Kasumi-1 (cell line): ENCODE measurements around the gene DNA2.
"Not testable (repeated sequence)": the region's sequence is repeated elsewhere in the genome, so short reads cannot be mapped to it uniquely, and the experiment has no call there.

Source experiments
- DNase-seq, 2 experiments: peaks; one replicate each; lab custom pipeline; 2025; lab: John Stamatoyannopoulos, UW

Gene DNA2

GRCh38 chr10:68471586-68472408 lies at the start of gene DNA2:
TSS of gene DNA2 (minus strand) at chr10:68471973. CDS start at chr10:68471864, 109 bp downstream.
- DNase-seq, result peak; percentile 93 to 94

- not testable (repeated sequence) for DNase-seq
Measured at GRCh38 chr10:68518609-68519008, 46.8 kb upstream of the DNA2 start.

- no peak for DNase-seq
Measured at GRCh38 chr10:68517188-68517587, 45.4 kb upstream of the DNA2 start.

- DNase-seq, result no peak
Measured at GRCh38 chr10:68516766-68517165, 45.0 kb upstream of the DNA2 start.

GRCh38 chr10:68516216-68516615 lies 44.4 kb upstream of the DNA2 start:
- DNase-seq, result not testable (repeated sequence)

GRCh38 chr10:68508090-68508489 lies 36.3 kb upstream of the DNA2 start:
- DNase-seq, result no peak

- no peak for DNase-seq
Measured at GRCh38 chr10:68506411-68506810, 34.6 kb upstream of the DNA2 start.

- no peak for DNase-seq
Measured at GRCh38 chr10:68502846-68503245, 31.1 kb upstream of the DNA2 start.

GRCh38 chr10:68501691-68502090 lies 29.9 kb upstream of the DNA2 start:
- DNase-seq, result no peak

GRCh38 chr10:68499544-68499943 lies 27.8 kb upstream of the DNA2 start:
- DNase-seq, result no peak

- no peak for DNase-seq
Measured at GRCh38 chr10:68496072-68496471, 24.3 kb upstream of the DNA2 start.

- DNase-seq, result peak in 1 of 2 experiments; percentile 5
Measured at GRCh38 chr10:68492118-68492517, 20.3 kb upstream of the DNA2 start.

GRCh38 chr10:68489919-68490318 lies 18.1 kb upstream of the DNA2 start:
- DNase-seq, result no peak

GRCh38 chr10:68474021-68474420 lies 2.2 kb upstream of the DNA2 start:
- no peak for DNase-seq

GRCh38 chr10:68471063-68471585 lies 649 bp downstream of the DNA2 start:
- DNase-seq, result peak in 1 of 2 experiments; percentile 41

GRCh38 chr10:68470300-68470699 lies 1.5 kb downstream of the DNA2 start:
- no peak for DNase-seq

GRCh38 chr10:68469838-68470237 lies 1.9 kb downstream of the DNA2 start:
- DNase-seq, result no peak

- DNase-seq, result not testable (repeated sequence)
Measured at GRCh38 chr10:68464729-68465128, 7.0 kb downstream of the DNA2 start.

- DNase-seq, result no peak
Measured at GRCh38 chr10:68463365-68464093, 8.2 kb downstream of the DNA2 start.

- no peak for DNase-seq
Measured at GRCh38 chr10:68462536-68462935, 9.2 kb downstream of the DNA2 start.

- DNase-seq, result no peak
Measured at GRCh38 chr10:68461032-68461431, 10.7 kb downstream of the DNA2 start.

GRCh38 chr10:68449698-68450097 lies 22.1 kb downstream of the DNA2 start:
- DNase-seq, result not testable (repeated sequence)

- no peak for DNase-seq
Measured at GRCh38 chr10:68446179-68446578, 25.6 kb downstream of the DNA2 start.
